Gastroesophageal sphincter (tissue), 4 donors: ENCODE measurements around the gene MAP2K6. TPM values are rescaled to one million over a fixed set of nuclear protein-coding genes. Genes with fewer than 3 reads are reported as not detected.

Source experiments
- ATAC-seq: fragments of 150-250 bp; one replicate; pipeline ENCODE4 v1.9.1; 2016; ENCODE audit warnings: mild to moderate bottlenecking, moderate library complexity
- H3K27ac ChIP-seq, 4 donors: fragments of 200-600 bp; sonication (generic) in 3 of 4; 1 replicate in 3 of 4; 2 replicates in 1 of 4; pipeline ENCODE4 v1.5.1; 2016 to 2019
- H3K27me3 ChIP-seq: fragments of 200-600 bp; sonication (generic); one replicate; pipeline ENCODE4 v1.5.1; 2019
- H3K36me3 ChIP-seq, 2 donors: fragments of 200-600 bp; sonication (generic); one replicate each; pipeline ENCODE4 v1.5.1; 2019; ENCODE audit warnings: control low read depth in 1 of 2
- H3K4me1 ChIP-seq, 3 donors: fragments of 200-600 bp; sonication (generic); 1 replicate in 2 of 3; 2 replicates in 1 of 3; pipeline ENCODE4 v1.5.1; 2016 to 2019; ENCODE audit warnings: control low read depth in 2 of 3
- H3K4me3 ChIP-seq, 2 donors: fragments of 200-600 bp; sonication (generic); one replicate each; pipeline ENCODE4 v1.5.1; 2019; ENCODE audit warnings: mild to moderate bottlenecking in 1 of 2, moderate library complexity in 1 of 2
- H3K9me3 ChIP-seq, 3 donors: fragments of 200-600 bp; sonication (generic); one replicate each; pipeline ENCODE4 v1.5.1; 2017 to 2019; ENCODE audit warnings: control low read depth in 2 of 3
- EP300 ChIP-seq: sonication (generic); formaldehyde crosslinking; IDR thresholded peaks from one replicate; pipeline ENCODE4 v1.6.1; 2017; ENCODE audit warnings: antibody characterized with exemption, mild to moderate bottlenecking
- POLR2A ChIP-seq, 2 donors: fragments of 450-650 bp; IDR thresholded peaks; one replicate each; pipeline ENCODE4 v1.6.1; 2017; ENCODE audit warnings: antibody characterized with exemption in 2 of 2, mild to moderate bottlenecking in 2 of 2, moderate library complexity in 1 of 2
- POLR2AphosphoS5 ChIP-seq: sonication (generic); formaldehyde crosslinking; IDR thresholded peaks from one replicate; pipeline ENCODE4 v1.6.1; 2017; ENCODE audit warnings: antibody characterized with exemption
- WGBS, 2 donors: methylation state at CpG; one replicate each; pipeline ENCODE4 v1.1.5; 2018; ENCODE audit warnings: low coverage in 1 of 2; 5-methylcytosine and 5-hydroxymethylcytosine counted together
- total RNA-seq, 4 donors: library from RNA; depleted of rRNA; stranded (reverse); fragments of >200 nt; gene quantifications; one replicate each; pipeline ENCODE4 v1.1.0, GENCODE V29; 2016
- TF ChIP-seq, protein P1 (sequence below), 4 experiments: fragments of 200-600 bp in 2 of 4; fragments of 450-650 bp in 2 of 4; sonication (generic) in 1 of 4; IDR thresholded peaks; one replicate each; pipeline ENCODE4 v1.5.1; 2017 to 2019; ENCODE audit warnings: antibody characterized with exemption in 4 of 4, mild to moderate bottlenecking in 2 of 4, moderate library complexity in 2 of 4

Gene MAP2K6
- total RNA-seq, 4 donors from 2014 or later = 0.69 to 8.7 (median 2.4) TPM

DNA sequence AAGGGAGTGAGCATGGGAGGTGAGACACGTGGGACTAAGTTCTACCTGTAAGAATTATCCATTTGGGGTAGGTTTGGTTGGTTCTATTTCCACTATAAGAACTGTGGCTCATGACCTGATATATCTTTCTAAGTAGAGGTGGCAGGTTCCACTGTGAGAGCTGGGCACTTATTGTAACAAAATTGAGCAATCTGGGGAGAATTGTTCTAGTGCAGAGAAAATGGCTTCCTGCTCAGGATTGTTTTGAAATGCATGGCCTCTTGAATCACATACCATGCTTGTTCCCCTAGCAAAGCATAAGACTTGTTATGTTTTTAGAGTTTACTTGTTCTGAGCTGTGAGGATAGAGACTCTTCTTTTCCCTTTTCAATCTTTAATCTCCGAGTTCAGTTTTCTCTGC lies 125.9 kb downstream of the MAP2K6 start:
- H3K27ac ChIP-seq = no peak overlapping the region
- H3K9me3 ChIP-seq = no peaks in the 10 kb centered on the region
- WGBS, 2 donors = 78 to 79% methylated on average over 2 of the region's 2 CpGs
- H3K27me3 ChIP-seq = no peaks in the 10 kb centered on the region
- no peak for ATAC-seq
- H3K36me3 ChIP-seq = peaks cover 0 to 56% of the 10 kb centered on the region in 2 donors
- TF ChIP-seq, protein P1, sequence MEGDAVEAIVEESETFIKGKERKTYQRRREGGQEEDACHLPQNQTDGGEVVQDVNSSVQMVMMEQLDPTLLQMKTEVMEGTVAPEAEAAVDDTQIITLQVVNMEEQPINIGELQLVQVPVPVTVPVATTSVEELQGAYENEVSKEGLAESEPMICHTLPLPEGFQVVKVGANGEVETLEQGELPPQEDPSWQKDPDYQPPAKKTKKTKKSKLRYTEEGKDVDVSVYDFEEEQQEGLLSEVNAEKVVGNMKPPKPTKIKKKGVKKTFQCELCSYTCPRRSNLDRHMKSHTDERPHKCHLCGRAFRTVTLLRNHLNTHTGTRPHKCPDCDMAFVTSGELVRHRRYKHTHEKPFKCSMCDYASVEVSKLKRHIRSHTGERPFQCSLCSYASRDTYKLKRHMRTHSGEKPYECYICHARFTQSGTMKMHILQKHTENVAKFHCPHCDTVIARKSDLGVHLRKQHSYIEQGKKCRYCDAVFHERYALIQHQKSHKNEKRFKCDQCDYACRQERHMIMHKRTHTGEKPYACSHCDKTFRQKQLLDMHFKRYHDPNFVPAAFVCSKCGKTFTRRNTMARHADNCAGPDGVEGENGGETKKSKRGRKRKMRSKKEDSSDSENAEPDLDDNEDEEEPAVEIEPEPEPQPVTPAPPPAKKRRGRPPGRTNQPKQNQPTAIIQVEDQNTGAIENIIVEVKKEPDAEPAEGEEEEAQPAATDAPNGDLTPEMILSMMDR (IDR thresholded peaks at IDR 0.05) = no peak
- no peak for TF ChIP-seq POLR2A (IDR thresholded peaks at IDR 0.05)
- no peak for TF ChIP-seq POLR2AphosphoS5
- TF ChIP-seq EP300 = no peak
- no peaks in the 10 kb centered on the region for H3K4me1 ChIP-seq
- no peak overlapping the region for H3K4me3 ChIP-seq

DNA sequence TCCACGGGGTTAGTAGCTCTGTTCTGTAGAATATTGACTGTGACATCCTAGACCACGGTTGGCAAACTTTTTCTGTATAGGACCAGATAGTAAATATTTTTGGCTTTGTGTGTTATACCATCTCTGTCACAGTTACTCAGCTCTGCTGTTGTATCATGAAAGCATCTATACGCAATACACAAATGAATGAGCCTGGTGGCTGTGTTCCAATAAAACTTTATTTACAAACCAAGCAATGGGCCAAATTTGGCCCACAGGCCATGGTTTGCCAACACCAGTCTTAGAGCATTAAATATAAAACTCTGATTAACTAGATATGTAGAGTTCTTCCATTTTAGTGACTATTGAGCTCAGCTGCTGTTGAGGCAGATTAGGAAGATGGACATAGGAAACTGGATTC lies 132.7 kb downstream of the MAP2K6 start:
- no peak for ATAC-seq
- no peak overlapping the region for H3K4me3 ChIP-seq
- 79 to 100% methylated on average over 2 of the region's 3 CpGs for WGBS, 2 donors

DNA sequence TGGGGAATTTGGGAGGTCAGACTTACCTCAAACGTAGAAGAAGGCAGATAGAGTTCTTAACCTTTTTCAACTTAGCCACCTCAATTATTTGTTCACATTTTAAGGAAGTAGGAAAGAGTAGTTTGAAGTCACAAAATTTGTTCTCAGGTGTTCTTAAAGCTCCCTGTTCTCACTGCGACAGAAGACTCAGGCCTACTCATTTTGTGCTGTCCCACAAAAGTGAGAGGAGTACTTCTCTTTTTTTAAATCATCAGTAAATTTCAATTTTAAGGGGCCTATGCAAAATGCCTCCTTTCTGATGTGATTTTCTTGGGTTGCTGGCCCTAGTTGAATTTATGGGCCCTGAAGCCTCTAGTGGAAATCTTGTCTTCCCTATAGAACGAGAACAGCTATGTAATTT lies 133.4 kb downstream of the MAP2K6 start:
- TF ChIP-seq POLR2A (IDR thresholded peaks at IDR 0.05) (no peak), POLR2AphosphoS5 (no peak), EP300 (no peak)
- no peaks in the 10 kb centered on the region for H3K27me3 ChIP-seq
- H3K4me3 ChIP-seq = no peak overlapping the region
- ATAC-seq = no peak
- peaks cover 0 to 16% of the 10 kb centered on the region in 2 donors for H3K36me3 ChIP-seq
- WGBS, 2 donors = 97 to 100% methylated on average over 3 of the region's 3 CpGs
- no peak overlapping the region for H3K27ac ChIP-seq
- H3K4me1 ChIP-seq = no peaks in the 10 kb centered on the region
- H3K9me3 ChIP-seq = no peaks in the 10 kb centered on the region

More for the DNA sequence above, 132.7 kb downstream of the MAP2K6 start:
- TF ChIP-seq, protein P1 (IDR thresholded peaks at IDR 0.05) = no peak
- no peak for TF ChIP-seq POLR2A (IDR thresholded peaks at IDR 0.05)
- no peak for TF ChIP-seq EP300
- TF ChIP-seq POLR2AphosphoS5 = no peak
- H3K9me3 ChIP-seq = no peaks in the 10 kb centered on the region
- H3K27ac ChIP-seq = no peak overlapping the region
- no peaks in the 10 kb centered on the region for H3K27me3 ChIP-seq
- H3K36me3 ChIP-seq = peaks cover 0 to 23% of the 10 kb centered on the region in 2 donors
- no peaks in the 10 kb centered on the region for H3K4me1 ChIP-seq

DNA sequence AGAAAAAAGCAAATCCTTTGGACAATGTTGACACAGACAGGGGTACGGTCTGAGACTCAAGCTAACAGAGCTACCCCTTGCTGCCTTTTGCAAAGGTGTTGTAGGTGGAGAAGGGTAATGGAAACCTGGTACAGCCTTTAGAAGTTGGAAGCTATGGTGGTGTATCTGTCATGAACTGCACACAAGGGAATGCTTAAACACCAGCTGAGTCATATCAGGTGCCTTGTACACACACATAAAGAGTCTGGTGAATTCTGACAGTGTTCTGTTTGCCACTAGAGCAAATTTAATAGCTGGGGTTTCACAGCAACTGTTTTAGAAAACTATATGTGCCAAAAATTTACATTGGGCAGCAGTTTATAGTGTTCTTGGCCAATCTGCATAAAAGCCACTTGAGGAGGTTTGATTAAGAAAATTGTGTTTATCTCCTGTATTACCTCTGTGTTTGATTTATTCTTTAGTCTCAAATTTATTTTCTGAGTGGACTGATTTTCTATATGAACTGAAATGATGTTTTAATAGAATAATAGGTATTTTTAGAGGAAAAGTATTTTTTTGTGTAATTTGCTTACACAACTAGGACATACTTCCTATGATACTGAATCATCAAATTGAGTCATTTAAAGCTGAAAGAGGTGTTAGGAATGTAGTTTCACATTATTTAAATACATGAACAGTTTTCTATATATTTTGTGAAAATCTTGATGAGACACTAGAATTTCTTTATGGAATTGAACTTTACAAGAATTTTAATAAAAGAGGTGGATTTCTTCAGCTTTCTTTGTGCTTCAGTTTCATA lies 136.9 kb downstream of the MAP2K6 start:
- no peaks in the 10 kb centered on the region for H3K9me3 ChIP-seq
- no peak overlapping the region for H3K27ac ChIP-seq
- TF ChIP-seq POLR2AphosphoS5 (no peak), EP300 (no peak)
- no peak for ATAC-seq
- H3K36me3 ChIP-seq = peaks cover 0 to 11% of the 10 kb centered on the region in 2 donors
- H3K27me3 ChIP-seq = no peaks in the 10 kb centered on the region
- no peak overlapping the region for H3K4me3 ChIP-seq
- no peaks in the 10 kb centered on the region for H3K4me1 ChIP-seq
- WGBS, 2 donors = 71 to 78% methylated on average over 1 of the region's 1 CpG

DNA sequence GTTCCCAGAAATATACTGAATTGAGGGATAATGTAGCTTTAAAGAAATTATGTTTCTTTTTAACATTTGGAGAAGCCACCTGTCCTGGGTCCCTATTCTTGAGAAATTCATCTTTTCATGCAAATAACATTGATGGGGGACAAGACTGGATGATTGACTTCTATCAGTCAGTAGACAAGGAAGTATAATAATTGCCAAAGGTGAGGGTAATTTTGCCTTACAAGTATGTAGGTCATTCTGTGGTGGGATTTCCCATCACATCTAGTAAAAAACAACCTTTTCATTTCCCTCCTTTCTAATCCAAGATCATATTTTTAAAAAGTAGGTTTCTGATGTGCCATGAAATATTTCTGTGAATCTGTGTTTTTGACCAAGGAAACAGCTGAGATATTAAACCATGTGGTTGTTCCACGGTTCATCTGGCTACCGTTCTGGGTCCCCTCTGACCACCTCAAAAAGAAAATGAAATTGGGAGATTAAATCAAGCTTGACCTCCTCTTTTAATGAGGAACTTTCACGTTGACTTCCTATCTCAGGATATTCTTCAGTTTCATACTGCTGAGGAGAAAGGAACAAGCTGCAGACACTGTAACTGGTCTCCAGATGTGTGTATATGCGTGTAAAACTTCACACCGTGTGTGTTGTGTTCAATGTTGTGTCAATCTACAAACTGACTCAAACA lies 138.6 kb downstream of the MAP2K6 start:
- H3K4me3 ChIP-seq = no peak overlapping the region
- no peak for ATAC-seq
- no peaks in the 10 kb centered on the region for H3K9me3 ChIP-seq
- H3K27ac ChIP-seq = no peak overlapping the region
- H3K4me1 ChIP-seq = no peaks in the 10 kb centered on the region
- no peaks in the 10 kb centered on the region for H3K27me3 ChIP-seq
- no peak for TF ChIP-seq POLR2AphosphoS5
- TF ChIP-seq, protein P1 (IDR thresholded peaks at IDR 0.05) = no peak
- TF ChIP-seq EP300 = no peak
- no peak for TF ChIP-seq POLR2A (IDR thresholded peaks at IDR 0.05)
- 90 to 94% methylated on average over 5 of the region's 5 CpGs for WGBS, 2 donors
- no peaks in the 10 kb centered on the region for H3K36me3 ChIP-seq
